ENCODE data around the gene ANKRD13A.

ANKRD13A gene

GRCh38 chr12:109963743-109964429, 35.3 kb upstream of the ANKRD13A start:
- no peak for DNase-seq (ENCODE audit: low read depth)
- no peak overlapping the region for H3K4me3 ChIP-seq (ENCODE audit: low read depth, low read length)
- no peak for TF ChIP-seq CTCF (IDR thresholded peaks at IDR 0.05; ENCODE audit: low read depth, low read length, missing control alignments)

DNA sequence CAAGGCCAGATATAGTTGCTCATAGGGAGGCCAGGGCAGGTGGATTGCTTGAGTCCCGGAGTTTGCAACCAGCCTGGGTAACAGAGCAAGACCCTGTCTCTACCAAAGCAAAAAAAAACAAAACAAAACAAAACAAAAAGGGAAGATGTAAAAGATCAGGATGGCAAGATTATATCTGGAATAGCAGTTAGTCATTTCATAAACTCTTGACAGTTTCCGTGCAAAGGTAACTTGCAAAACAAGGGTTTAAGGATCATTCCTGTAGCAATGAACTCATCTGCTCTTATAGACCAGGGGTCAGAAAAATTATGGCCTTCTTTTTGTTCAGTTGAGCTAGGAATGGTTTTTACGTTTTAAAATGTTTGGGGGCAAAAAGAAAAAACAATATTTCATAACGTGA, 32.7 kb upstream of the ANKRD13A start:
- no peak for TF ChIP-seq CTCF (IDR thresholded peaks at IDR 0.05; ENCODE audit: low read depth, low read length, missing control alignments)
- DNase-seq (ENCODE audit: low read depth): no peak
- H3K4me3 ChIP-seq (ENCODE audit: low read depth, low read length): no peak overlapping the region

DNA sequence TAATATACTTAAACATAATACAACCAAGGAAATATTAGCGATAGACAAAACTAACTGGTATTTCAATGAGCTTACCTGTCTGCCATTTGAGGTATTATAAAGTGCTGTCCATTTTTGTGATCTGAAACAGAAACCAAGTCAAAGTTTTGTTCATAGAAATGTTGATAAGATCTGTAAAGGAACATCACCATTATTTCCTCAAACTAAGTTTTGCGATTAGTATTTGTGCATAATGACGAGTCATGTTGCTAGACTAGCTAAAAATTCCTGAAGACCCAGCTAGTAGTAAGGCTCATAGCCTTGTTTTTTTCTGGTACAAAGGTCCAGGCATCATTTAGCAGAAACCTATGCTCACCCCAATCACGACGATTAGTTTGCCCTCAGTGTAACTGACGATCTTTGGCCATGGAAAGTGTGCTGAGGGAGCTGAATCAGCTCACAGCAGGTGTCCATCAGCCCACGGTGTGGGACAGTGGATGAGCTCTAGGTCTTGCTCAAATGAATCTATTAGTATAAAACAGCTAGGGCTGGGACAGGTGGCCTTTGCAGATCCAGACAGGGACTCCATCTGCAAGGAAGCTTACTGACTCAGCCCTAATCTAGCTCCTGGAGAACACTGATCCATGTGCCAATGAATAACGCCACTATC, 31.7 kb upstream of the ANKRD13A start:
- H3K4me3 ChIP-seq (ENCODE audit: low read depth, low read length): no peak overlapping the region
- no peak for DNase-seq (ENCODE audit: low read depth)
- TF ChIP-seq CTCF (IDR thresholded peaks at IDR 0.05; ENCODE audit: low read depth, low read length, missing control alignments): no peak

GRCh38 chr12:109968032-109968420, 31.2 kb upstream of the ANKRD13A start:
- TF ChIP-seq CTCF (IDR thresholded peaks at IDR 0.05; ENCODE audit: low read depth, low read length, missing control alignments): no peak
- DNase-seq (ENCODE audit: low read depth): no peak
- no peak overlapping the region for H3K4me3 ChIP-seq (ENCODE audit: low read depth, low read length)

- H3K4me3 ChIP-seq (ENCODE audit: low read depth, low read length): no peak overlapping the region
- DNase-seq (ENCODE audit: low read depth): no peak
- TF ChIP-seq CTCF (IDR thresholded peaks at IDR 0.05; ENCODE audit: low read depth, low read length, missing control alignments): no peak
Measured at GRCh38 chr12:109968801-109969200, 30.4 kb upstream of the ANKRD13A start.

- no peak for DNase-seq (ENCODE audit: low read depth)
- no peak for TF ChIP-seq CTCF (IDR thresholded peaks at IDR 0.05; ENCODE audit: low read depth, low read length, missing control alignments)
- H3K4me3 ChIP-seq (ENCODE audit: low read depth, low read length): no peak overlapping the region
Measured at GRCh38 chr12:109972821-109973220, 26.4 kb upstream of the ANKRD13A start.

DNA sequence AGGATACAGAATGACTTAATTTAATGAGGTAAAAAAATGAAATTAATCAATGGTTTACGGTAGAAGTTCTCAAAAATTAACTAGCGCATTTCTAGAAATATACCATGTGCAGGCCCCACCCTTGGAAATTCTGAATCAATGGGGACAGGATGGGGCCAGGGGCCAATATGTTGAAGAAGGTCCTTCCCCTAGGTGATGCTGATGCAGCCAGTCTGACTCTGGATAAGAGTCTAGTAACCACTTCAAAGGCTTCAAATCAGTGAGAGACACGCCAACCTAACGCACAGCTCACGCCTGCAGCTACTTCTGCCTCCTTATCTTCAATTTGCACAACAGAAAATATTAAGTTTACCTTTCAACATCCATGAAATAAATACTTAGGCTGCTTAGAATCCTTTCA, 17.9 kb upstream of the ANKRD13A start:
- no peak for DNase-seq (ENCODE audit: low read depth)
- H3K4me3 ChIP-seq (ENCODE audit: low read depth, low read length): no peak overlapping the region
- TF ChIP-seq CTCF (IDR thresholded peaks at IDR 0.05; ENCODE audit: low read depth, low read length, missing control alignments): no peak

All from GM12864 (cell line).